GM10266 (cell line): ENCODE results near the gene F11.
"Not testable (repeated sequence)": the region's sequence is repeated elsewhere in the genome, so short reads cannot be mapped to it uniquely, and the experiment has no call there.

Source experiments
- DNase-seq: peaks from one replicate; pipeline ENCODE4 v3.0.0; 2012; ENCODE audit errors: extremely low spot score
- TF ChIP-seq, protein P1 (sequence below): IDR thresholded peaks from 2 replicates; pipeline ENCODE4 v1.5.1; 2012; ENCODE audit warnings: mild to moderate bottlenecking, low read depth; ENCODE audit not compliant: control insufficient read depth, insufficient read depth; ENCODE audit errors: missing control alignments

Gene F11

DNA sequence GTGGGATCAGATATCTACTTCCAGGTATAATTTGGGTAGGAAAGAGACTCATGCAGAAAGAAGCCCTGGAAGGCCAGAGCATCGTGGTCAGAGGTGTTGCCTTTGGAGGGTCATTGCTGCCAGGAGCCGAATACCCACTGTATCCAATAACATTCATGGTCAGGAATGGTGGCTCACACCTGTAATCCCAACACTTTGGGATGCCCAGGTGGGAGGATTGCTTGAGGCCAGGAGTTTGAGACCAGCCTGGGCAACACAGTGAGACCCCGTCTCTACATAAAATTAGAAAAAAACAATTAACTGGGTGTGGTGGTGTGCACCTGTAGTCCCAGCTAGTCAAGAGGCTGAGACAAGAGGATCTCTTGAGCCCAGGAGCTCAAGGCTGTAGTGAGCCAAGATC, 10.9 kb upstream of the F11 start:
- no peak for DNase-seq
- TF ChIP-seq, protein P1, sequence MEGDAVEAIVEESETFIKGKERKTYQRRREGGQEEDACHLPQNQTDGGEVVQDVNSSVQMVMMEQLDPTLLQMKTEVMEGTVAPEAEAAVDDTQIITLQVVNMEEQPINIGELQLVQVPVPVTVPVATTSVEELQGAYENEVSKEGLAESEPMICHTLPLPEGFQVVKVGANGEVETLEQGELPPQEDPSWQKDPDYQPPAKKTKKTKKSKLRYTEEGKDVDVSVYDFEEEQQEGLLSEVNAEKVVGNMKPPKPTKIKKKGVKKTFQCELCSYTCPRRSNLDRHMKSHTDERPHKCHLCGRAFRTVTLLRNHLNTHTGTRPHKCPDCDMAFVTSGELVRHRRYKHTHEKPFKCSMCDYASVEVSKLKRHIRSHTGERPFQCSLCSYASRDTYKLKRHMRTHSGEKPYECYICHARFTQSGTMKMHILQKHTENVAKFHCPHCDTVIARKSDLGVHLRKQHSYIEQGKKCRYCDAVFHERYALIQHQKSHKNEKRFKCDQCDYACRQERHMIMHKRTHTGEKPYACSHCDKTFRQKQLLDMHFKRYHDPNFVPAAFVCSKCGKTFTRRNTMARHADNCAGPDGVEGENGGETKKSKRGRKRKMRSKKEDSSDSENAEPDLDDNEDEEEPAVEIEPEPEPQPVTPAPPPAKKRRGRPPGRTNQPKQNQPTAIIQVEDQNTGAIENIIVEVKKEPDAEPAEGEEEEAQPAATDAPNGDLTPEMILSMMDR = no peak

DNA sequence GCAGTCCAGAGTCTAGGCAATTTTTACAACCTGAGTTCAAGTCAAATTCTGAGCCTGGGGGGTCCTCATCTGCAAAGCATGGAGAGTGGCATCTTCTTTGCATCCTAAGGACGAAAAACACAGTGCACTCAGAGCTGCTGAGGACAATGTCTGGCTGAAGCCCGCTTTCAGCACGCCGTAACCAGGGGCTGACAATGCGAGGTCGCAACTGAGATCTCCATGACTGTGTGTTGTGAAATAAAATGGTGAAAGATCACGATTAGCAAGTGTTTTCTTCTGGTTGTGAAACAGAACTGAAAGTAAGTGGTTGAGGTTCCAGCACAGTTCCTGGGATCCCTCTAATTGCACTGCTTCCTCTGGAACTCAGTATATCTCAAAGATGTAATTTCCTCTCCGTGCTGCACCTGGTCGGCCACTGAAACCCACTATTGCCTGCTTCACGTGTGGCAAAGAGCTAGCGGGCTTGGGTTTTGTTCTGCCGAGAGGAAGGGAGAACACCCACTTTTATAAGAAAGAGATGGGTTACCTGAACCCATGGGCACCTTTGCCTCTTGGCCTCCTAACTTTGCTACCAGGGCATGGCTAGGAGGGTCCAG, 7.7 kb upstream of the F11 start:
- no peak for DNase-seq
- TF ChIP-seq, protein P1 = no peak

DNA sequence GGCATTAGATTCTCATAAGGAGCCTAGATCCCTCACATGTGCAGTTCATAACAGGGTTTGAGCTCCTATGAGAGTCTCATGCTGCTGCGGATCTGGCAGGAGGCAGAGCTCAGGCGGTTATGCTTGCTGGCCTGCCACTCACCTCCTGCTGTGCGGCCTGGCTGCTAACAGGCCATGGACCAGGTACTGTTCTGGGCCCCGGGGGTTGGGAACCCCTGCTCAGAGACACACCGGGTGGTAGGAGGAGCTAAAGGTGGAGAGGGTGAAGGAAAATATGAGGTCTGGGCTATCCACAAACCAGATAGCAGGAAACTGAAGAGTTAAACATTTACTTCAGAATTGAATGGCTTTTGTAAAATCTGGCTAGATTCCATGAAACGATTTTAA, 5.9 kb upstream of the F11 start:
- DNase-seq = no peak

DNA sequence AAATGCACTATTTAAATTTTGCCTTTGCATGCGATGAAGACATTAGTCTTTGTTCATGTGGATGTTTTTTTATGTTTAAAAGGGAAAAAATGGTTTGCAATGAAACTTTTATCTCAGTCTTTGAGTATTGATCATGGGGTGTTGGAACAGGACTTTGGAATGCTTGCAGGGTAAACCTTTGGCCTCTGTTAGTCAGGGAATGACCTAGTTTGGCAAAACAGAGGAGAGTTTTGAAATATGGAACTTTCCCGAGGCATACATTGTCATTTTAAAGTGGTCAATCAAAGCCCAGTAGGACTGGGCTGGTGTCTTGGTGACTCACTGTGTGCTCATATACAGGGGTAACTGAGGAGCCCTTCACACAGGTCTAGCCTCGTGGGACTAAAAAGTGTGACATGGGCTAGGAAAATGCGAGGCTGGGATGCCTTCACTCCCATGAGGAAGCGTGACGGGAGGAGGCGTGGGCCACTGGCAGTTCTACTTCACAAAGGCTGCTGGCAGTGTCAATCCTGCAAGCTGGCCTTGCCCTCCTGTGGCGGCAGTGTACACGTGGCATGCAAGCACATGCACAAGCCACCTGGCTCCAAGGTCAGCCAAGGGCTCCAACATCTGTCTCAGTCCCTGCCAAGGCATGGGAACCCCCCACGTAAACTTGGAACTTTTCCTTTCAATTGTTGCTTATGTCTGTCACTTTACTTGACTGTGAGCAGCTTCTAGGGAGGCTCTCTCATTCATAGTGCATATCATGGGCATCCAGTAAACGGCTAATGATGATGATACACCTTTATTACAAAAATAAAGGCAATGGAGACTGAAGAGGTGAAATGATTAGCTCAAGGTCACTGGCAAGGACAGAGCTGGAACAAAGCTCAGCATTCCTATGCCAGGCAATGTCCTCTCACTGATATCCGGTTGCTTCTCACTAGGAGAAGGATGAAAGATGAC, 5.2 kb upstream of the F11 start:
- DNase-seq = no peak

More for the DNA sequence above, 5.9 kb upstream of the F11 start:
- TF ChIP-seq, protein P1 = no peak

DNA sequence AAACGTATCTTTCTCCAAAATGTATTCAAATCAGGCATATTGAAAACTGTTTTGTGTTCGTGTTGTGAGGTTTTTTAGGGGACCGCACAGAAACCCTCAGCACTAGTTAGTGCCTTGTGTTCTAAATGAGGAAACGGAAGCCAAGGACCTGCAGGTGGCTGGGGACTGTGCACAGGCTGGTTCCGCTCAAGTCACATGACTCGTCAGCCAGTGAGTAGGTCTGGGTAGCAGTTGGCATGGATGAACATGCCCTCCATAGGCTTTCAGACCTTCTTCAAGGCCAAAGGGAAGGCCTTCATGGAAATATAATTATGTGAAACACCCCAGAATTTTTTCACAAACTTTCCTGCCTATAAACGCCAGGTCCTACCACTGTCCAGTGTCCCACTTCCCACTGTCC, 1.3 kb upstream of the F11 start:
- DNase-seq = no peak
- TF ChIP-seq, protein P1 = no peak

More for the DNA sequence above, 5.2 kb upstream of the F11 start:
- TF ChIP-seq, protein P1 = no peak

DNA sequence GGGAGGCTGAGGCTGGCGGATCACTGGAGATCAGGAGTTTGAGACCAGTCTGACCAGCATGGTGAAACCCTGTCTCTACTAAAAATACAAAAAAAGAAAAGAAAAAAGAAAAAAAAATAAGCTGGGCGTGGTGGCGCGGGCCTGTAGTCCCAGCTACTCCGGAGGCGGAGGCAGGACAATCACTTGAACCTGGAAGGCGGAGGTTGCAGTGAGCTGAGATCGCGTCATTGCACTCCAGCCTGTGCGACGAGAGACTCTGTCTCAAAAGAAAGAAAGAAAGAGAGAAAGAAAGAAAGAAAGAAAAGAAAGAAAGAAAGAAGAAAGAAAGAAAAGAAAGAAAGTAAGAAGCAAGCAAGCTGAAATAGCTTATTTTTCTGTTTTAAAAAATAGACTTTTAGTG, 739 bp upstream of the F11 start:
- DNase-seq = not testable (repeated sequence)

DNA sequence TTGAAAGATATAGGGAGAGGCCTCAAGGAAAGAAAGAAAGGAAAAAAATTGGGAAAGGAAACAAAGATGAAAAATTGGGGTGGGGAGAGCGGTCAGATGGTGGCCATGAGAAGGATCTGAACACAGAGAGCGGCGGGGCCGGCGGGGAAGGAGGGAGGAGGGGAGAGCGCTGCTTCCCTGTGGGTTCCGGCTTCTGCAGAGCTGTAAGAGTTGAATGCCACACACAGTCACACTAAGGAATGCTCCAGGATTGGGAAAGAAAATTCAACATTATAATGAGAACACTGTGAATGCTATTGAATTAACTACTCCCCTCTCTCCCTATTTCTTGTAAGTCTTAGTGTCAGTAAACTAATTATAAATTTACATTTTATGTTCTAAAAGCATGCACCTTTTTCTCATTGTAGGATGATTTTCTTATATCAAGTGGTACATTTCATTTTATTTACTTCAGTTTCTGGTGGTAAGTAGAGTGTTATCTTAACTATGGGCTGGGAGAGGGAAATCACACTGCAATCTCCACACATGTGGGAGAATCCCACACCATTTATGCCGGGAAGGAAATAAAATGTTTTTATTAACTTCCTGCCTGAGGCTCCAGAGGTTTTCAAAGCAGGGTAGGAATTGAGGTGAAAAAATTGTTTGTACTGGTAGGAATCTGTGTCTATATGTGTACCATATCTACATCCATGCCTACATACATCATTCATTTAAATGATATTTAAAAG, 904 bp downstream of the F11 start:
- DNase-seq = no peak
- TF ChIP-seq, protein P1 = no peak
